Thoracic aorta endothelial cell (primary cell): ENCODE data around the gene IGSF3. TPM values are rescaled to one million over a fixed set of nuclear protein-coding genes. Genes with fewer than 3 reads are reported as not detected.

Source experiments
- small RNA-seq: library from RNA; depleted of rRNA; stranded (forward); fragments of <200 nt; gene quantifications from one replicate; pipeline ENCODE3, GENCODE V24; 2012
- total RNA-seq: library from RNA; depleted of rRNA; stranded (reverse); fragments of >200 nt; gene quantifications from 2 replicates; pipeline ENCODE4 v1.2.3, GENCODE V29; 2012

IGSF3 gene
- total RNA-seq, result 0.27 and 0.43 TPM in 2 replicates

GRCh38 chr1:116667575-116668105 lies at the start of gene IGSF3:
Gene IGSF3, minus strand, starts transcription at chr1:116667733. Its CDS starts 1,407 bp downstream, at chr1:116666326.

GRCh38 chr1:116570358-116571214 lies 96.9 kb downstream of the IGSF3 start, which contains the start of gene CD58:
Gene CD58, minus strand, starts transcription at chr1:116571026. Its CDS starts 54 bp downstream, at chr1:116570972.

Small RNAs within 50 kb of the gene (small RNA-seq; reads per million reads assigned to genes)
- gene MIR320B1, result not detected
- gene MIR548AC, result not detected

Other genes starting within 250 kb of the IGSF3 start
- 26.7 and 27.1 TPM in 2 replicates for gene CD58, start 96.7 kb downstream of the IGSF3 start, total RNA-seq
- gene CD2, start 86.7 kb upstream of the IGSF3 start, total RNA-seq, result not detected in 2 replicates
- 12.8 and 18.5 TPM in 2 replicates for gene PTGFRN, start 242.2 kb upstream of the IGSF3 start, total RNA-seq